ENCODE measurements around the gene SHISA8. TPM values are rescaled to one million over a fixed set of nuclear protein-coding genes. Genes with fewer than 3 reads are reported as not detected.

The SHISA8 gene
- polyA plus RNA-seq, 1 donor from 2014 or later: 0.62 TPM

DNA sequence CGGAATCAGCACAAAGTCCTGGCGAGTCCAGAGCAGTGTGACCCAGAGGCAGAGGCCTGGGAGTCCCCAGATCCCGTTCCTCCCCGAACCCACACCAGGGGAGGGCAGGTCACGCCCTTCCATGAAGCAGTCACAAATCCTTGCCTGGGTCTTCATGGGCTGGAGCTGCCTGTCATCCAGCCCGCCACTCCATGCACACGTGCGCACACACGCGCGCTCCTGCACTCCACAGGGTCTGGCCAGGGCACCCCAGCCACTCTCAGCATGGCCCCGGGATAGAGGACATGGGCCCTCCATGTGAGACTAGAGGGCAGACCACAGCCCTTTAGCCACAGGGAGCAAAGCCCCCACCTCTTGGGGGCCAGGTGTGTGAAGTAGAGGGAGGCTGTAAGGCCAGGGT lies 17.5 kb upstream of the SHISA8 start:
- Histone ChIP-seq H3K4me2 (ENCODE audit: low read length) (no peak overlapping the region), H3K9me2 (ENCODE audit: insufficient read depth, low read length) (no peaks in the 10 kb centered on the region), H3K79me2 (replicated peaks; ENCODE audit: insufficient read depth, low read length) (no peaks in the 10 kb centered on the region), H3K4me3 (ENCODE audit: low read length) (no peak overlapping the region), H3K27ac (ENCODE audit: low read length) (no peak overlapping the region), H2AFZ (ENCODE audit: low read depth, low read length) (no peak overlapping the region), H3K9ac (ENCODE audit: low read length) (no peak overlapping the region), H3F3A (ENCODE audit: insufficient read depth, low read length, poor library complexity, severe bottlenecking) (no peaks in the 10 kb centered on the region), H4K20me1 (ENCODE audit: insufficient read depth) (no peaks in the 10 kb centered on the region), H3K9me3 (ENCODE audit: low read length) (no peaks in the 10 kb centered on the region), H3K27me3 (ENCODE audit: insufficient read depth, low read depth, low read length) (no peaks in the 10 kb centered on the region), H3K36me3 (ENCODE audit: insufficient read depth, low read length) (no peaks in the 10 kb centered on the region)
- TF ChIP-seq EP300 (conservative IDR thresholded peaks at IDR 0.05; ENCODE audit: poor library complexity, severe bottlenecking) (no peak), EZH2 (IDR thresholded peaks at IDR 0.05; ENCODE audit: borderline replicate concordance, insufficient read depth, low read length, poor library complexity, severe bottlenecking) (no peak), POLR2AphosphoS5 (IDR thresholded peaks at IDR 0.05) (no peak), SMC3 (conservative IDR thresholded peaks at IDR 0.05; ENCODE audit: poor library complexity) (no peak), RAD21 (conservative IDR thresholded peaks at IDR 0.05) (no peak), TAF1 (IDR thresholded peaks at IDR 0.05; ENCODE audit: low read depth) (no peak), MXI1 (conservative IDR thresholded peaks at IDR 0.05; ENCODE audit: poor library complexity, severe bottlenecking) (no peak)
- TF ChIP-seq, protein P1, sequence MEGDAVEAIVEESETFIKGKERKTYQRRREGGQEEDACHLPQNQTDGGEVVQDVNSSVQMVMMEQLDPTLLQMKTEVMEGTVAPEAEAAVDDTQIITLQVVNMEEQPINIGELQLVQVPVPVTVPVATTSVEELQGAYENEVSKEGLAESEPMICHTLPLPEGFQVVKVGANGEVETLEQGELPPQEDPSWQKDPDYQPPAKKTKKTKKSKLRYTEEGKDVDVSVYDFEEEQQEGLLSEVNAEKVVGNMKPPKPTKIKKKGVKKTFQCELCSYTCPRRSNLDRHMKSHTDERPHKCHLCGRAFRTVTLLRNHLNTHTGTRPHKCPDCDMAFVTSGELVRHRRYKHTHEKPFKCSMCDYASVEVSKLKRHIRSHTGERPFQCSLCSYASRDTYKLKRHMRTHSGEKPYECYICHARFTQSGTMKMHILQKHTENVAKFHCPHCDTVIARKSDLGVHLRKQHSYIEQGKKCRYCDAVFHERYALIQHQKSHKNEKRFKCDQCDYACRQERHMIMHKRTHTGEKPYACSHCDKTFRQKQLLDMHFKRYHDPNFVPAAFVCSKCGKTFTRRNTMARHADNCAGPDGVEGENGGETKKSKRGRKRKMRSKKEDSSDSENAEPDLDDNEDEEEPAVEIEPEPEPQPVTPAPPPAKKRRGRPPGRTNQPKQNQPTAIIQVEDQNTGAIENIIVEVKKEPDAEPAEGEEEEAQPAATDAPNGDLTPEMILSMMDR (IDR thresholded peaks at IDR 0.05; ENCODE audit: poor library complexity, severe bottlenecking): no peak
- TF ChIP-seq, protein P2, sequence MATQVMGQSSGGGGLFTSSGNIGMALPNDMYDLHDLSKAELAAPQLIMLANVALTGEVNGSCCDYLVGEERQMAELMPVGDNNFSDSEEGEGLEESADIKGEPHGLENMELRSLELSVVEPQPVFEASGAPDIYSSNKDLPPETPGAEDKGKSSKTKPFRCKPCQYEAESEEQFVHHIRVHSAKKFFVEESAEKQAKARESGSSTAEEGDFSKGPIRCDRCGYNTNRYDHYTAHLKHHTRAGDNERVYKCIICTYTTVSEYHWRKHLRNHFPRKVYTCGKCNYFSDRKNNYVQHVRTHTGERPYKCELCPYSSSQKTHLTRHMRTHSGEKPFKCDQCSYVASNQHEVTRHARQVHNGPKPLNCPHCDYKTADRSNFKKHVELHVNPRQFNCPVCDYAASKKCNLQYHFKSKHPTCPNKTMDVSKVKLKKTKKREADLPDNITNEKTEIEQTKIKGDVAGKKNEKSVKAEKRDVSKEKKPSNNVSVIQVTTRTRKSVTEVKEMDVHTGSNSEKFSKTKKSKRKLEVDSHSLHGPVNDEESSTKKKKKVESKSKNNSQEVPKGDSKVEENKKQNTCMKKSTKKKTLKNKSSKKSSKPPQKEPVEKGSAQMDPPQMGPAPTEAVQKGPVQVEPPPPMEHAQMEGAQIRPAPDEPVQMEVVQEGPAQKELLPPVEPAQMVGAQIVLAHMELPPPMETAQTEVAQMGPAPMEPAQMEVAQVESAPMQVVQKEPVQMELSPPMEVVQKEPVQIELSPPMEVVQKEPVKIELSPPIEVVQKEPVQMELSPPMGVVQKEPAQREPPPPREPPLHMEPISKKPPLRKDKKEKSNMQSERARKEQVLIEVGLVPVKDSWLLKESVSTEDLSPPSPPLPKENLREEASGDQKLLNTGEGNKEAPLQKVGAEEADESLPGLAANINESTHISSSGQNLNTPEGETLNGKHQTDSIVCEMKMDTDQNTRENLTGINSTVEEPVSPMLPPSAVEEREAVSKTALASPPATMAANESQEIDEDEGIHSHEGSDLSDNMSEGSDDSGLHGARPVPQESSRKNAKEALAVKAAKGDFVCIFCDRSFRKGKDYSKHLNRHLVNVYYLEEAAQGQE (IDR thresholded peaks at IDR 0.05; ENCODE audit: borderline replicate concordance): no peak

DNA sequence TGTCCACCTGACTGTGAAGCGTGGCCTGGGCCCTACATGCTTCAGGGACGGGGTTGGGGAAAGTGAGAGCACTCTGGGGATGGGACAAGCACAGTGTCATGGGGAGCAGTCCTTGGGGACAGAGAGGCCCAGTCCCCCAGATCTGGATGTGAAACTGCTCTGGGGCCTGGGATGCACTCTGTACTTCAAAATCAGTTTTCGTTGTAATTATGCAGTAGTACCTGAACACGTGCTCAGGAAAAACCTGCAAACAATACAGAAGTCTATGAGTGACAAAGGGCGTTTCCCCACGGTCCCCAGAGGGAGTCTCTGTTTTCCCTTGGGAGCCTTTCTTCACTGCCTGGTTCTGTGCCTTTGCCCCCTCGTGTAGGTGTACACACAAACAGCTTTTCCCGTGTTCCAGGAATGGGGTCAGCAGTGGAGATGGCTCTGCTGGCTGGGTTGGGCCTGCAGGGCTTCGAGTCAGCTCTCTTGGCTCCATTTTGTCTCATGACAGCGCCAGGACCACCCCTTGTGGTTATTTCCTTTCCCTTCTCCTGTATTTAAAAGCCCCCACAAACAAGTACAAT lies 16.9 kb upstream of the SHISA8 start:
- Histone ChIP-seq H3K9me3 (ENCODE audit: low read length) (no peaks in the 10 kb centered on the region), H3K79me2 (replicated peaks; ENCODE audit: insufficient read depth, low read length) (no peaks in the 10 kb centered on the region), H3K9me2 (ENCODE audit: insufficient read depth, low read length) (no peaks in the 10 kb centered on the region), H3K36me3 (ENCODE audit: insufficient read depth, low read length) (no peaks in the 10 kb centered on the region), H3K9ac (ENCODE audit: low read length) (no peak overlapping the region), H3F3A (ENCODE audit: insufficient read depth, low read length, poor library complexity, severe bottlenecking) (no peaks in the 10 kb centered on the region), H3K27ac (ENCODE audit: low read length) (no peak overlapping the region), H3K27me3 (ENCODE audit: insufficient read depth, low read depth, low read length) (peaks cover 4% of the 10 kb centered on the region), H3K4me2 (ENCODE audit: low read length) (no peak overlapping the region), H2AFZ (ENCODE audit: low read depth, low read length) (no peak overlapping the region), H3K4me3 (ENCODE audit: low read length) (no peak overlapping the region), H4K20me1 (ENCODE audit: insufficient read depth) (no peaks in the 10 kb centered on the region)
- TF ChIP-seq EP300 (conservative IDR thresholded peaks at IDR 0.05; ENCODE audit: poor library complexity, severe bottlenecking) (no peak), TAF1 (IDR thresholded peaks at IDR 0.05; ENCODE audit: low read depth) (no peak)
- TF ChIP-seq, protein P1 (IDR thresholded peaks at IDR 0.05; ENCODE audit: poor library complexity, severe bottlenecking): no peak

Data from neural cell (in vitro differentiated cells).